Stimulated activated CD8-positive, alpha-beta memory T cell treated with anti-CD3 and anti-CD28 coated beads, Interleukin-15, amount 100 ng/mL, for 48 hours (primary cell): ENCODE measurements around the gene FHIT.

Experiments
- DNase-seq, 2 donors: peaks; one replicate each; pipeline ENCODE4 v3.0.0-alpha.2; 2020; ENCODE audit warnings: low read depth in 2 of 2

FHIT gene

GRCh38 chr3:60120245-60120644, 1131.0 kb downstream of the FHIT start:
- DNase-seq, result no peak

- no peak for DNase-seq
Observed at GRCh38 chr3:60114191-60114590, 1137.1 kb downstream of the FHIT start.

- DNase-seq, result no peak
Observed at GRCh38 chr3:60107275-60107674, 1144.0 kb downstream of the FHIT start.

DNA sequence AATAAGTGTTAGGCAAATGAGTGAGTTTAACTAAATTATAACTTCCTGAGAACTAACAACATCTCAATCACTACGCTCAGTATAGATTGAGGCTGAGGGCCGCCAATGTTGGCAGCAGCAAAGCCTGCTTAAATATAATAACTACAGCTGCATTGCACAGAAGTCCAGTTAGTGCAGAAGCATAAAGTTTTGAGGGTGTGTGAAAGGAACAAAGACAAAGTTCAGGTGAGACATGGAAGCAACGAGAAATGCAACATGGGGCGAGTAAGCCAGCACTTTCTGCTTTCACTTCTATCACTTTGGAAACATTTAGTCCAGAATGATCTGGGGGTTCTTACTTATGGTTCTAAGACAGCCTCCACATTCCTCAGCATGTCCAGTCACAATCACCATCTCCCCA, 1149.1 kb downstream of the FHIT start:
- no peak for DNase-seq

GRCh38 chr3:60101621-60102020, 1149.6 kb downstream of the FHIT start:
- no peak for DNase-seq

GRCh38 chr3:60096403-60096802, 1154.8 kb downstream of the FHIT start:
- no peak for DNase-seq

GRCh38 chr3:60095930-60096329, 1155.3 kb downstream of the FHIT start:
- DNase-seq, result no peak

- no peak for DNase-seq
Observed at GRCh38 chr3:60095516-60095915, 1155.7 kb downstream of the FHIT start.

DNA sequence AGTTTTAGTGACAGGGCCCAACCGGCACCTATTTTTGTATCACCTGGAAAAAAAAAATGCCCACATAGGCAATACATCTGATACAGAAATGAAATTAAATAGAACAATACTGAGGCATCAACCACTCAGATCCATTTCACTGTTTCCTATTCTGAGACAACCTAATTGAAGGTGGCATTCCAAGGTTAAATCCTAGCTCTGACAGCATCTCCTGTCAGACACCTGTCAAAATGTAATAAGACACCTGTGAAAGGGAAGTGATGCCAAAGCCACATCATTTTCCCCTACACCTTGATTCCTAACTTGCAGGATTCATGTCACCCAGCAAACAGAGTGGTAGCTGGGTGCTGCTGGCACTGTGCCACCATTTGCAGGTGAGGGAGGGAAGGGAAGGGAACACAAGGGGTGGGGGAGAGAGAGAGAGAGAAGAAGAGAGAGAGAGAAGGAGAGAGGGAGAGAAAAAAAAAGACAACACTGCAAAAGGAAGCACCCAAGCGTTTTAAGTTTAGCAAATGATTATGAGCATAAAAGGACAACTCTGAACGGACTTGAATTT, 1156.8 kb downstream of the FHIT start:
- DNase-seq, result no peak

GRCh38 chr3:60090548-60090947, 1160.7 kb downstream of the FHIT start:
- no peak for DNase-seq

- peak; percentile 19 to 25 for DNase-seq
Observed at GRCh38 chr3:60086811-60087210, 1164.4 kb downstream of the FHIT start.

GRCh38 chr3:60085649-60086048, 1165.6 kb downstream of the FHIT start:
- no peak for DNase-seq

DNA sequence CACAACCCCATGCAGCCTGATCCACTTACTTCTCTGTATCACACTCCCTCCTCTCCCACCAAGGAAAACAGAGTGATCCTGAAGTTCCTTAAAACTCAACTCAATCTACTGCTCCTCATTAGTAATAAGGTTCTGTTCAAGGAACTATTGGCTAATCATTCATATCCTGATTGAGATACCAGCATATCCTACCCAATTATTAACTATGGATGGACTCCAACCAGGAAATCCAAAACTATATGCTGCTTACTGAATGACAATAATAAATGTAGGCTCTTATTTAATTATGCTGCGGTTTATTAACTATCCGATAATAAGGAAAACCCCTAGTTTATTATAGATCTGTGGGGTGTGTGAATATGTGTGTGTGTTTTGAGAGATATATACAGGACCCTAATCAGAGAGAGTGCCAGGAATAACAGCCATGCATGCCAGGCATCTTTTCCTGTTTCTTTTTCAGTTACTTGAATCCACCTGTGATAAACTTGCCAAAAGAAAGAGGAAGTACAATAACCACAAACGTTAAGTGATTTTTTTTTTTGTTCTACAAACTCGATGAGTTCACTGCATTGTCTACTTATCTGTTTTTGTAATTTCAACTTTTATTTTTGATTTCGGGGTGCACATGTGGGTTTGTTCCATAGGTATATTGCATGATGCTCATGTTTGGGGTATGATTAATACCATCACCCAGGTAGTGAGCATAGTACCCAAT, 1169.7 kb downstream of the FHIT start:
- DNase-seq, result no peak

GRCh38 chr3:60080648-60081047, 1170.6 kb downstream of the FHIT start:
- no peak for DNase-seq

- peak; percentile 10 to 12 for DNase-seq
Observed at GRCh38 chr3:60079076-60079475, 1172.2 kb downstream of the FHIT start.

- DNase-seq, result no peak
Observed at GRCh38 chr3:60076331-60076730, 1174.9 kb downstream of the FHIT start.

DNA sequence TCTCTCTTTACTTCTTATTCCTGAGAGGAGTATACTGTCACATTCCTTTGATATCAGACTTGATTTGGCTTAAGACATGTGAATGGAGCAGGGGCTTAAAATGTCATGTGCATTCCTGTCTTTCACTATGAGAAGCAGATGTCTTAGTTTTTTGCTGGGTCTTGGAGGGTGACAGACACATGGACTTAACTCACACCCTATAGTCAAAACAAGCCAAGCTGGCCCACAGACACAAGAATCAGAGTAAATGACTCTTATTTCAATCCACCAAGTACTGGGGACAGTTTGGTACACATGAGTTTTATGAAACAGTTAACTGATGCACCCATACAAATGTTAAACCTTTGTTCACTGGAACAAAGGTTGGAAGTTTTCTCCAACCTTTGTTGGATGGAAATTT, 1177.3 kb downstream of the FHIT start:
- no peak for DNase-seq

DNA sequence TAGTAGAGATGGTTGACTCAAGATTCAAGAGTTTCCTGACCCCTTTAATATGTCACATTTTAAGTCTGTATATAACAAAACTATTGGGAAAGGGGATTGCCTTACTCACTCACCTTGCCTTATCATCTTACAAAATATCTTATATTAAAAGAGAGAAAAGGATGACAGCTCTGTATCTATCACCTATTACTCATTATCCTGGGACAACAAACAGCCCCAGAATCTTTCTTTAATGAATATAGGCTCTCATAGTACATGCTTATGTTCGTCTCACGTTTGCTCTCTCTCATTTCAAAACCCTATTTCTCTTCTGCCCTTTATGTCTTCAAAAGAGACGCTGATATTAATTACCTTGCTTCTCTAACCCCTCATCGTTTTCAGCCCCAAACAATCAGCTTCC, 1178.0 kb downstream of the FHIT start:
- DNase-seq, result no peak

- no peak for DNase-seq
Observed at GRCh38 chr3:60070366-60070765, 1180.9 kb downstream of the FHIT start.

DNA sequence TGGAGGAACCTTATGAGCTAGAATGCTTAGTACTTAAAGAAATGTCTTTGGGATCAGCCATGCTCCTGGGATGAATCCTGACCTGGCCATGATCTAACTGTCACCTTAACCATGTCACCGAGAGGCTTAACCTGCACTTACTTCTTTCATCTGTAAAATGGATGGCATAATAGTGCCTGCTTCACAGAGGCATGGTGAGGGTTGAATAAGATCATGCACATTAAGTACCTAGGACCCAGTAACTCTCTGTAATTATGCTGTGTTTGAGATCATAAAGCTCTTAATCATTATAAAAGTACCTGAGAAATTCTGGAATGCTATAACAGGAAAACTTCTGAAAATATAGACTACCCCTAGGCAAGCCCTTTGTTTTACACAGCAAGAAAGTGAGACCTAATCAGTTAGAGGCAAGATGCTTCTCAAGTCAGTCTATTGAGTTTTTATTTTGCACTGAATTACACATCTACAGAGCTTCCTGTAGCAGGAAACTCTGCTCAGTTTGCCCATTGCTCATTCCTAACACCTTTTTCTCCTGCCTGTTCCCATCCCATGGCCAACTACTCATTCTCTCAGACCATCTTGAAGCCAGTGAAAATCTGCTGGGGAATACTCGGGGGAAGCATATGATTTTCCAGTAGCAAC, 1185.9 kb downstream of the FHIT start:
- no peak for DNase-seq

DNA sequence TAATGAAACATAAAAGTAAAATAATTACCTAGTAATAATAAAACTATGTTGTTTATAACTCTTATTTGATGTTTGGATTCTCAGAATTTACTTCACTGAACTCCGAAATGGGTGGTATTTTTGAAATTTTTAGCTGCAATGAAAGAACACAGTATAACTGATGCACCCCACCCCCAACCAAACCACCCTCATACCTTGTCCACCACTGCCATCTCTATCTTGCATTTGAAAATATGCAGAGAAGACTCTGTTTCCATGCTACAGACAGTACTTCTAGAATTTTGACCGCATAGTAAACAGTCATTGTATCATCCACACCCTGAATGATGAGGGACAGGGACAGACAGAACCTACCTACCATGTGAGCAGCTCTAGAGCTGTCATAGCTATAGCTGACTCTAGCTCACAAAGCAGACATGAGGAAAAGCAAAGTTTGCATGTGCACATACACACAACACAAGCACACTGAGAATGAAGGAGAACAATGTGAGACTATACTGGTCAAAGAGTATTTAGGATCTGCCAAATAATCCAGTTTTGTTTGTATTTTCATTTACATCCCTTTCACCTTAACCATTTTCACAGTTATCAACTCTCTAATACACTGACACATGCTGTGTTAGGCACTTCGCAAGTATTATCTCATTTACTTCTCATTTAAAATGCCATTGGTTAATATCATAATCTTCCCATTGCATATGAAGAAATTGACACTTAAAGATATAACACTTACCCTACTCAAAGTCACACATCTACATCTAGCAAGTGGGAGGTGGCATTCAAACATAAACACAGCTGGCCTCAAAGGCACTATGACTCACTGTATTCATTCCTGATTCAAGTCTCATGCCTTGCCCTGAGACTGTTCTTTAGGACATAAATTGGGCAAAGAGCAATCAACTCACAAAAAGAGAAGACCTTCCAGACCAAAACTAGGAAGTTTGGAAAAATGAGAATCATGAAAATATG, 1186.8 kb downstream of the FHIT start:
- no peak for DNase-seq

- DNase-seq, result no peak
Observed at GRCh38 chr3:60056404-60056803, 1194.8 kb downstream of the FHIT start.
